Gastroesophageal sphincter (tissue), 4 donors: ENCODE data around the gene TSPO2. TPM values are rescaled to one million over a fixed set of nuclear protein-coding genes. Genes with fewer than 3 reads are reported as not detected.

Source experiments
- ATAC-seq: fragments of 150-250 bp; one replicate; pipeline ENCODE4 v1.9.1; 2016; ENCODE audit warnings: mild to moderate bottlenecking, moderate library complexity
- H3K27ac ChIP-seq, 4 donors: fragments of 200-600 bp; sonication (generic) in 3 of 4; 1 replicate in 3 of 4; 2 replicates in 1 of 4; pipeline ENCODE4 v1.5.1; 2016 to 2019
- H3K27me3 ChIP-seq: fragments of 200-600 bp; sonication (generic); one replicate; pipeline ENCODE4 v1.5.1; 2019
- H3K36me3 ChIP-seq, 2 donors: fragments of 200-600 bp; sonication (generic); one replicate each; pipeline ENCODE4 v1.5.1; 2019; ENCODE audit warnings: control low read depth in 1 of 2
- H3K4me1 ChIP-seq, 3 donors: fragments of 200-600 bp; sonication (generic); 1 replicate in 2 of 3; 2 replicates in 1 of 3; pipeline ENCODE4 v1.5.1; 2016 to 2019; ENCODE audit warnings: control low read depth in 2 of 3
- H3K4me3 ChIP-seq, 2 donors: fragments of 200-600 bp; sonication (generic); one replicate each; pipeline ENCODE4 v1.5.1; 2019; ENCODE audit warnings: mild to moderate bottlenecking in 1 of 2, moderate library complexity in 1 of 2
- H3K9me3 ChIP-seq, 3 donors: fragments of 200-600 bp; sonication (generic); one replicate each; pipeline ENCODE4 v1.5.1; 2017 to 2019; ENCODE audit warnings: control low read depth in 2 of 3
- CTCF ChIP-seq, 4 experiments: fragments of 200-600 bp in 2 of 4; fragments of 450-650 bp in 2 of 4; sonication (generic) in 1 of 4; IDR thresholded peaks; one replicate each; pipeline ENCODE4 v1.5.1; 2017 to 2019; ENCODE audit warnings: antibody characterized with exemption in 4 of 4, mild to moderate bottlenecking in 2 of 4, moderate library complexity in 2 of 4
- EP300 ChIP-seq: sonication (generic); formaldehyde crosslinking; IDR thresholded peaks from one replicate; pipeline ENCODE4 v1.6.1; 2017; ENCODE audit warnings: antibody characterized with exemption, mild to moderate bottlenecking
- POLR2A ChIP-seq, 2 donors: fragments of 450-650 bp; IDR thresholded peaks; one replicate each; pipeline ENCODE4 v1.6.1; 2017; ENCODE audit warnings: antibody characterized with exemption in 2 of 2, mild to moderate bottlenecking in 2 of 2, moderate library complexity in 1 of 2
- POLR2AphosphoS5 ChIP-seq: sonication (generic); formaldehyde crosslinking; IDR thresholded peaks from one replicate; pipeline ENCODE4 v1.6.1; 2017; ENCODE audit warnings: antibody characterized with exemption
- WGBS, 2 donors: methylation state at CpG; one replicate each; pipeline ENCODE4 v1.1.5; 2018; ENCODE audit warnings: low coverage in 1 of 2; 5-methylcytosine and 5-hydroxymethylcytosine counted together
- total RNA-seq, 4 donors: library from RNA; depleted of rRNA; stranded (reverse); fragments of >200 nt; gene quantifications; one replicate each; pipeline ENCODE4 v1.1.0, GENCODE V29; 2016

TSPO2 gene
- total RNA-seq = not detected

GRCh38 chr6:41042226-41043055 is at the start of gene TSPO2:
TSS of gene TSPO2 (plus strand) at chr6:41042467. CDS start at chr6:41042986, 519 bp downstream.
- Histone ChIP-seq H3K4me1 (no peaks in the 10 kb centered on the region), H3K9me3 (no peaks in the 10 kb centered on the region), H3K36me3 (peaks cover 0 to 7% of the 10 kb centered on the region in 2 donors), H3K27me3 (no peaks in the 10 kb centered on the region), H3K4me3 (no peak within 1 kb of the TSS), H3K27ac (no peak within 1 kb of the TSS)
- ATAC-seq = no peak
- TF ChIP-seq EP300 = no peak
- TF ChIP-seq CTCF (IDR thresholded peaks at IDR 0.05) = no peak
- TF ChIP-seq POLR2AphosphoS5 = no peak
- TF ChIP-seq POLR2A (IDR thresholded peaks at IDR 0.05) = no peak
- 80 to 88% methylated on average over 7 to 10 of the region's 10 CpGs for WGBS, 2 donors

GRCh38 chr6:40992746-40993145 is 49.5 kb upstream of the TSPO2 start:
- 83 to 84% methylated on average over 2 to 3 of the region's 3 CpGs for WGBS, 2 donors
- H3K27me3 ChIP-seq = no peaks in the 10 kb centered on the region
- H3K36me3 ChIP-seq = no peaks in the 10 kb centered on the region
- no peaks in the 10 kb centered on the region for H3K9me3 ChIP-seq
- TF ChIP-seq POLR2A (IDR thresholded peaks at IDR 0.05) = no peak
- no peak overlapping the region for H3K27ac ChIP-seq
- ATAC-seq = no peak
- H3K4me1 ChIP-seq = peaks cover 0 to 21% (median 8%) of the 10 kb centered on the region in 3 donors
- no peak overlapping the region for H3K4me3 ChIP-seq

- no peaks in the 10 kb centered on the region for H3K36me3 ChIP-seq
- 18 to 28% methylated on average over 4 to 6 of the region's 6 CpGs for WGBS, 2 donors
- no peaks in the 10 kb centered on the region for H3K9me3 ChIP-seq
- ATAC-seq = no peak
- peaks cover 0 to 28% (median 8%) of the 10 kb centered on the region in 3 donors for H3K4me1 ChIP-seq
- TF ChIP-seq POLR2A (IDR thresholded peaks at IDR 0.05) (no peak), CTCF (IDR thresholded peaks at IDR 0.05) (no peak), POLR2AphosphoS5 (no peak), EP300 (no peak)
- peak overlapping the region in 3 of 4 donors; percentile 59 to 74 (median 71) for H3K27ac ChIP-seq
- H3K4me3 ChIP-seq = no peak overlapping the region
- no peaks in the 10 kb centered on the region for H3K27me3 ChIP-seq
These were observed 45.6 kb upstream of the TSPO2 start for GRCh38 chr6:40996591-40997233.

GRCh38 chr6:40997234-40997957 is 44.9 kb upstream of the TSPO2 start:
- no peaks in the 10 kb centered on the region for H3K36me3 ChIP-seq
- no peaks in the 10 kb centered on the region for H3K9me3 ChIP-seq
- peaks cover 0 to 28% (median 8%) of the 10 kb centered on the region in 3 donors for H3K4me1 ChIP-seq
- peak overlapping the region in 3 of 4 donors; percentile 59 to 74 (median 71) for H3K27ac ChIP-seq
- no peak overlapping the region for H3K4me3 ChIP-seq
- ATAC-seq = no peak
- H3K27me3 ChIP-seq = no peaks in the 10 kb centered on the region
- TF ChIP-seq POLR2A (IDR thresholded peaks at IDR 0.05) = no peak
- 17 to 48% methylated on average over 3 of the region's 4 CpGs for WGBS, 2 donors

GRCh38 chr6:40998661-40999060 is 43.6 kb upstream of the TSPO2 start:
- 74 to 100% methylated on average over 2 to 3 of the region's 4 CpGs for WGBS, 2 donors
- no peak overlapping the region for H3K4me3 ChIP-seq
- H3K27ac ChIP-seq = no peak overlapping the region
- ATAC-seq = no peak
- H3K36me3 ChIP-seq = no peaks in the 10 kb centered on the region
- H3K4me1 ChIP-seq = peaks cover 0 to 28% (median 8%) of the 10 kb centered on the region in 3 donors
- H3K9me3 ChIP-seq = no peaks in the 10 kb centered on the region
- H3K27me3 ChIP-seq = no peaks in the 10 kb centered on the region
- TF ChIP-seq POLR2A (IDR thresholded peaks at IDR 0.05) = no peak

GRCh38 chr6:40999569-40999968 is 42.7 kb upstream of the TSPO2 start:
- peak; percentile 71 for ATAC-seq
- Histone ChIP-seq H3K9me3 (no peaks in the 10 kb centered on the region), H3K36me3 (no peaks in the 10 kb centered on the region), H3K4me3 (no peak overlapping the region), H3K4me1 (peaks cover 0 to 28% (median 8%) of the 10 kb centered on the region in 3 donors), H3K27me3 (no peaks in the 10 kb centered on the region), H3K27ac (no peak overlapping the region)
- 22 to 75% methylated on average over 2 to 3 of the region's 3 CpGs for WGBS, 2 donors
- TF ChIP-seq CTCF (IDR thresholded peaks at IDR 0.05) (peak in 1 of 4 experiments; percentile 37), POLR2AphosphoS5 (no peak), POLR2A (IDR thresholded peaks at IDR 0.05) (no peak)
